Large intestine (tissue), 3 donors: ENCODE results near the gene GALNT3. TPM values are rescaled to one million over a fixed set of nuclear protein-coding genes. Genes with fewer than 3 reads are reported as not detected.

Experiments used
- DNase-seq, 2 donors: peaks; one replicate each; pipeline versions ENCODE4 v3.0.0 to v3.0.0-alpha.2; 2013
- H3K27ac ChIP-seq: one replicate; pipeline ENCODE4 v1.5.1; 2013; ENCODE audit warnings: low read length
- H3K27me3 ChIP-seq: 2 replicates; pipeline ENCODE4 v1.6.1; 2013; ENCODE audit warnings: low read length; ENCODE audit not compliant: control insufficient read depth, insufficient read depth
- H3K36me3 ChIP-seq: 2 replicates; pipeline ENCODE4 v1.6.1; 2013; ENCODE audit warnings: low read length; ENCODE audit not compliant: control insufficient read depth, insufficient read depth
- H3K4me1 ChIP-seq: one replicate; pipeline ENCODE4 v1.6.1; 2013; ENCODE audit warnings: low read length; ENCODE audit not compliant: control insufficient read depth, insufficient read depth
- H3K4me3 ChIP-seq: one replicate; pipeline ENCODE4 v1.5.1; 2013; ENCODE audit warnings: low read length
- H3K9me3 ChIP-seq: one replicate; pipeline ENCODE4 v1.6.1; 2013; ENCODE audit warnings: mild to moderate bottlenecking, low read depth, low read length, moderate library complexity; ENCODE audit not compliant: control insufficient read depth
- WGBS: methylation state at CpG from one replicate; pipeline ENCODE4 v1.1.5; 2013; ENCODE audit warnings: low lambda C conversion rate; ENCODE audit not compliant: insufficient coverage; 5-methylcytosine and 5-hydroxymethylcytosine counted together
- polyA plus RNA-seq: library from polyadenylated mRNA; unstranded; fragments of 120-200 nt; gene quantifications from one replicate; pipeline ENCODE4 v1.2.1, GENCODE V29; 2013

The GALNT3 gene
- polyA plus RNA-seq, 1 donor, result 68.2 TPM

DNA sequence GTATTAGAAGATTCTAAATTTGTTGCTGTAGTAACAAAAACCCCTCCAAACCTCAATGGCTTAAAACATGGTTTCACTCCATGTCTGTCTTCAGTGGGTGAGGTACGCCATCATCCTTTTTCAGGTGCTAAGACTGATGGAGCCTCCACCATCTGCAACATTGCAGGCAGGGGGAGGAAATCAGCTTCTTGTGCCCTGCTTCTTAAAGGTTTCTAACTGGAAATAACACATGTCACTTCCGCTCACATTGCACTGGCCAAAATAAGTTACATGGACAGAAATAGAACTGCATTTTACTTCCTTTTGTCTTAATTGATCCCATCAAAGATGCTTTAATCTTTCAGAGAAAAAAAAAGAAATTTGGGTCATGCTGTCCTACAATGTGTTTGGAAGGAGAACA is 94.1 kb downstream of the GALNT3 start:
- H3K4me3 ChIP-seq, result no peak overlapping the region
- no peaks in the 10 kb centered on the region for H3K4me1 ChIP-seq
- no peaks in the 10 kb centered on the region for H3K27me3 ChIP-seq
- H3K27ac ChIP-seq, result no peak overlapping the region
- no peaks in the 10 kb centered on the region for H3K9me3 ChIP-seq
- no peak for DNase-seq
- H3K36me3 ChIP-seq, result no peaks in the 10 kb centered on the region
- no CpG with 5 or more reads among the region's 2 CpGs for WGBS

DNA sequence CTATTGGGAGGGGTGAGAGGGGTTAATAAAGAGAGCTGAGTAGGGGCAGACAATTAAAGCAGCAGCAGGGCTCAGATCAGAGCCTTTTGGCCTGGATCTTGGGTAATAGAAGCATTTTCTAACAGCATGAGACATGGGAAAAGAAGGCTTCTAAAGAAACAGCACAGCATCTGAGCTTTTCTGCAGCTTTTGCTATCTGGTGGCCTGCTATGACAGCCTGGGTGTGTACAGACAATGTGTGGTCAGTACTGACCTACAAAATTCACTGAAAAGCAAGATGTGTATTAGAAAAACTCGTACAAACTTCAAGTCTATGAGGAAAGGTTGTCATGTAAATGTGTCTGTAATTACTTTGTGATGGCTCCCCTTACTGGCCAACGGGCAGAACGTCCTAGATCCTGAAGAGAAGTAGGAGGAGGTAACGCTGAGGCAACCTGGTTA is 95.6 kb downstream of the GALNT3 start:
- Histone ChIP-seq H3K36me3 (no peaks in the 10 kb centered on the region), H3K27ac (no peak overlapping the region), H3K4me3 (no peak overlapping the region), H3K27me3 (no peaks in the 10 kb centered on the region), H3K9me3 (no peaks in the 10 kb centered on the region), H3K4me1 (no peaks in the 10 kb centered on the region)
- no CpG with 5 or more reads among the region's 4 CpGs for WGBS
- DNase-seq, result peak; percentile 21 to 45

DNA sequence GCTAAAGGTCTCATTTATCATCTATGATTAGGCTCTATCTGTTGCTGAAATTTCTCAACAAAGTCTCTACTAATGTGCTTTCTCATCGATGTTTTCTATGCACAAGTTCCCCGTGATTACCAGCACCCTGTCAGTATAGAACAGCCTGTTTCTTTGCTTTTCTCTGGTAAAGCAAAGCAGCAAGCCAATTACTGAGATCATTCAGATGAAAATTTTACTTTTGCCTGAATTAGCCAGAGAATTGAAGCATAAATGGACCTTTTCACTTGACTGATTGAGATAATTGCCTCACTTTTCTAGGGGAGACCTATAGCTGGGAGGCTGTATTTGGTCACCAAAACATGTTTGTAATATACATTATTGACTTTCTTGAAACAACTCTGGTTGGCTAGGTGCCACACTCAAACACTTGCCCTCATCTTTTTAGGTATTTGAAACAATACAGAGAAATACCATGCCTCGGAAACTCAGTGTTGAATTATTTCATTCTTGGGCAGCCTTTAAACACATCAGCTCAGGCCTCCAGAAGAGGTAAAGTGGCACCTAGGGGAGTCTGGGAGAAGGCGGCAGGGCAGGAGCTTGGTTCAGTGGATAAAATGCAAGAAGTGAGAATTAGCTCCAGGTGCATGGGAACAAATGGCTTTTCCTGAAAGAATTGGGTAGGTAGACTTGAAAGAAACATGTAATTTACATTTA is 96.2 kb downstream of the GALNT3 start:
- no peaks in the 10 kb centered on the region for H3K27me3 ChIP-seq
- no peak for DNase-seq
- no peaks in the 10 kb centered on the region for H3K9me3 ChIP-seq
- no peak overlapping the region for H3K4me3 ChIP-seq
- no peak overlapping the region for H3K27ac ChIP-seq
- H3K4me1 ChIP-seq, result no peaks in the 10 kb centered on the region
- WGBS, result 100% methylated on average over 1 of the region's 4 CpGs
- H3K36me3 ChIP-seq, result no peaks in the 10 kb centered on the region

Other genes starting within 250 kb of the GALNT3 start
- 17.8 TPM for gene TTC21B, start 159.5 kb upstream of the GALNT3 start, polyA plus RNA-seq